GM06990 (cell line): Measurements from ENCODE around the gene INPP5B.

ENCODE experiments used
- DNase-seq: peaks from one replicate; pipeline ENCODE4 v3.0.0-alpha.2; 2011; ENCODE audit not compliant: insufficient read length; ENCODE audit errors: extremely low read depth
- H3K27me3 ChIP-seq: replicated peaks from 2 replicates; pipeline ENCODE4 v1.6.0; 2011; ENCODE audit warnings: low read length; ENCODE audit not compliant: control insufficient read depth, insufficient read depth
- H3K36me3 ChIP-seq: 2 replicates; pipeline ENCODE4 v1.5.1; 2011; ENCODE audit warnings: low read length; ENCODE audit not compliant: control insufficient read depth, insufficient read depth
- H3K4me3 ChIP-seq: replicated peaks from 2 replicates; pipeline ENCODE4 v1.5.1; 2011; ENCODE audit warnings: low read depth, mild to moderate bottlenecking, control low read depth, low read length
- TF ChIP-seq, protein P1 (sequence below): IDR thresholded peaks from 2 replicates; pipeline ENCODE4 v1.5.1; 2011; ENCODE audit warnings: low read length, control low read depth, mild to moderate bottlenecking, inconsistent platforms; ENCODE audit not compliant: insufficient read depth, poor library complexity, severe bottlenecking

Gene INPP5B

DNA sequence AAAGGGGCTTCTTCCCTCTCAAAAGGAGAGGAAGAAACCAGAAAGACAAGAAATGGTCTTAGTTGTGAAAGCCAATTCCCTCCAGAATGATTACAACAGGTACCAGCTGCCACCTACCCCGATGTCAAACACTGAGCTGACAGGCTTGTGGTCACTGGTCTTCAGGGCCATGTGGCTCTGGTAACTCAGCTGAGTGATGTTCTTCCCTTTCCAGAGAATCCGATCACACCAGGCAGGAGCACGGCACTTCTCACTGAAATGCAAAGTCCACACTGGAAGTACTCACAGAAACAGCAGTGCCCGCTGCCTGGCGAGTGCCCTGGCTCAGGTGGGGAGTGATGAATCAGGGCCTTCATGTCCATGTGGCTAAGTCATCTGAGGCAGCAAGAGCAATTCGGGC lies 68.8 kb downstream of the INPP5B start:
- no peak overlapping the region for H3K4me3 ChIP-seq
- no peak for DNase-seq
- TF ChIP-seq, protein P1, sequence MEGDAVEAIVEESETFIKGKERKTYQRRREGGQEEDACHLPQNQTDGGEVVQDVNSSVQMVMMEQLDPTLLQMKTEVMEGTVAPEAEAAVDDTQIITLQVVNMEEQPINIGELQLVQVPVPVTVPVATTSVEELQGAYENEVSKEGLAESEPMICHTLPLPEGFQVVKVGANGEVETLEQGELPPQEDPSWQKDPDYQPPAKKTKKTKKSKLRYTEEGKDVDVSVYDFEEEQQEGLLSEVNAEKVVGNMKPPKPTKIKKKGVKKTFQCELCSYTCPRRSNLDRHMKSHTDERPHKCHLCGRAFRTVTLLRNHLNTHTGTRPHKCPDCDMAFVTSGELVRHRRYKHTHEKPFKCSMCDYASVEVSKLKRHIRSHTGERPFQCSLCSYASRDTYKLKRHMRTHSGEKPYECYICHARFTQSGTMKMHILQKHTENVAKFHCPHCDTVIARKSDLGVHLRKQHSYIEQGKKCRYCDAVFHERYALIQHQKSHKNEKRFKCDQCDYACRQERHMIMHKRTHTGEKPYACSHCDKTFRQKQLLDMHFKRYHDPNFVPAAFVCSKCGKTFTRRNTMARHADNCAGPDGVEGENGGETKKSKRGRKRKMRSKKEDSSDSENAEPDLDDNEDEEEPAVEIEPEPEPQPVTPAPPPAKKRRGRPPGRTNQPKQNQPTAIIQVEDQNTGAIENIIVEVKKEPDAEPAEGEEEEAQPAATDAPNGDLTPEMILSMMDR, result no peak
- peaks cover 22% of the 10 kb centered on the region for H3K36me3 ChIP-seq
- H3K27me3 ChIP-seq, result no peaks in the 10 kb centered on the region

DNA sequence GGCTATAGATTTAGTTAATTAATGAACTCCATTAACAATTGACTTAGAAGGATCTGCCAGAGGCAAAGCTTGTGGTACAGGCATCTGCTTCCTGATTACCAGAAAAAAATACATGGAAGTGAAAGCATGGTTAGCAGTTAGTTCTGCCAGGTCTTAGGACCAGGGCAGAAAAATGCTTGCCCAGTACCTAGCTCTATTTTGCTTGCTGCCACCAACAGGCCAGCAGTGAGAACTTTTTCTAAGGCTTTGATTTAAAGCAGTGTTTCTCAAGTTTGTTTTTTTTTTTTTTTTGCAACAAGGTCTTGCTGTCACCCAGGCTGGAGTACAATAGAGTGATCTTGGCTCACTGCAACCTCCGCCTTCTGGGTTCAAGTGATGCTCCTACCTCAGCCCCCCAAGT lies 71.0 kb downstream of the INPP5B start:
- no peaks in the 10 kb centered on the region for H3K27me3 ChIP-seq
- peaks cover 20% of the 10 kb centered on the region for H3K36me3 ChIP-seq
- TF ChIP-seq, protein P1, result peak; percentile 22
- DNase-seq, result no peak
- no peak overlapping the region for H3K4me3 ChIP-seq

DNA sequence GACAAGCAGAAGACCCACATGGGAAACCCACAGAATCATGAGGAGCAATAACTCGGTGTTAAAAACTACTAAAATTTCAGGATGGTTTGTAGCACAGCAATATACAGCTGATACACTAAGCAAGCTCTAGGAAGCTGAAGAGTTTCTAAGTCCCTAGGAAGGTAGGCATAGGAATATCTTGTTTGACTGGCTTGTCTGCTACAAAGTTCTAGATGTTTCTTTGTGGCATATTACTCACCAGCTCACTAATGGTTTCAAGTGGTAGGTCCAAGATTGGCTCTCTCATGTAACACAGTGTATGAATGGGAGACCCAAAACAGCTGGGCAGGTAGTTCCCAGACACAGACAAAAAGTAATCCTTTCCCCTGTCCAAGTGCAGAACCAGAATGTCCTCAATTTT lies 74.2 kb downstream of the INPP5B start:
- Histone ChIP-seq H3K36me3 (peaks cover 22% of the 10 kb centered on the region), H3K27me3 (no peaks in the 10 kb centered on the region), H3K4me3 (no peak overlapping the region)
- TF ChIP-seq, protein P1, result no peak
- DNase-seq, result no peak

DNA sequence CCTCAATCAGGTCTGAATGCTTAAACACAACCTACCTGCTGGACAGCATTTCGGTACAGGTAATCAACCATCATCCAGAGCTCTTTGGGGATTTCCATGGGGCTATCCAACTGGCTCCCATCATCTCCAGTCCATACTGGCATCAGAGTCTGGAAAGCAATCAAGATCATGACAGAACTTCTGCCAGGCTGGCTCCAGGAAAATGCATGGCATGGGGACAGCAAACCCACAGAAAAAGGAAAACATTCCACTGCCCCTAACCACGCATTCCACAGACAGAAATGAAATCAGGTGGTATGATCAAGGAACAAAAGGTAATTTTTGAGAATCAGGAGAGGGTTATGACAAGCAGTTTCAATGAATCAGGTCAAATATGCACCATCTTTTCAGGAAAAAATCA lies 78.4 kb downstream of the INPP5B start:
- TF ChIP-seq, protein P1, result no peak
- no peak for DNase-seq
- peaks cover 22% of the 10 kb centered on the region for H3K36me3 ChIP-seq
- H3K27me3 ChIP-seq, result no peaks in the 10 kb centered on the region
- no peak overlapping the region for H3K4me3 ChIP-seq

DNA sequence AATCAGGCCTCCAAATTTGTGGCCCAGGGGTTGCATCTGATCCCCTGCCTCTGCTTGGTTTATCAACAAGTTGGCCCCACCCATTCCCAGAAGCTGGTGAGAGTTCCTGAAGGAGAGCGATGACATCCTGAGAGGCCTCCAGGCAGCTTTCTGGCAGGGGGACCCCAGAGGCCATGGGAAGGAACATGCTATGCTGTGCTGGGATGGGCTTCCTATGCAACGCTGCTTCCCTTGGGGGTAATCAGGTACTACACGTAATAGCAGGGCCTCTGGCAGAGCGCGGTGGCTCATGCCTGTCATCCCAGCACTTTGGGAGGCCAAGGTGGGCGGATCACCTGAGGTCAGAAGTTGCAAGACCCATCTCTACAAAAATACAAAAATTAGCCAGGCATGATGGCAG lies 79.1 kb downstream of the INPP5B start:
- Histone ChIP-seq H3K36me3 (peaks cover 24% of the 10 kb centered on the region), H3K4me3 (no peak overlapping the region), H3K27me3 (no peaks in the 10 kb centered on the region)
- TF ChIP-seq, protein P1, result no peak
- DNase-seq, result no peak

DNA sequence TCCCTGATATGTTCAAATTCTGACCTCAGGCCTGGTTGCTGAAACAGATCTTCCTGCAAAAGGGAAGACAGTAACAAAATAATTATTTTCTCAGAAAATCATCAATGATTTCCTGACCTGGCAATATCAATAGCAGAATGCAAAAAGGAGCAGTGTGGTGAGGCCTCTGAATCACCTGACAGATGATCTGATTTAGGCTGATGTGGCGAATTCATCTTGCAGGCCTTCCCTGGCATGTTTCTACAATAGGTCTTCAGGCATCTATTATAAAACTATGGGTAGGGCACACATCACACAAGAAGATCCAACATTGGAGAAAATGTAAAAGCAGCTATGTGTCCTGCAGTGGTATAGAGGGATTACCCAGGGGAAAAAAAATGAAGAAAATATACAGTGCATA lies 80.4 kb downstream of the INPP5B start:
- Histone ChIP-seq H3K27me3 (no peaks in the 10 kb centered on the region), H3K36me3 (peaks cover 23% of the 10 kb centered on the region), H3K4me3 (no peak overlapping the region)
- TF ChIP-seq, protein P1, result no peak
- no peak for DNase-seq
